ENCODE data around the gene ANKRD42. TPM values are rescaled to one million over a fixed set of nuclear protein-coding genes. Genes with fewer than 3 reads are reported as not detected.

The ANKRD42 gene
- total RNA-seq, 1 experiment from 2014 or later = 11.0 TPM

GRCh38 chr11:83158357-83158786 is 35.1 kb upstream of the ANKRD42 start:
- TF ChIP-seq CTCF (conservative IDR thresholded peaks at IDR 0.05; ENCODE audit: low read depth, low read length) = no peak
- BruUV-seq (replicated peaks) = no TSS peak
- CTCF ChIA-PET = no interaction called here
- peak overlapping the region; percentile 64 for H3K4me3 ChIP-seq (ENCODE audit: low read depth, low read length, poor library complexity, severe bottlenecking)
- H3K27ac ChIP-seq (ENCODE audit: low read depth, low read length, poor library complexity, severe bottlenecking) = peak overlapping the region; percentile 95
- H3K27me3 ChIP-seq (replicated peaks; ENCODE audit: insufficient read depth, low read depth, low read length, poor library complexity) = no peaks in the 10 kb centered on the region
- no peaks in the 10 kb centered on the region for H3K9me3 ChIP-seq (ENCODE audit: low read depth, low read length, poor library complexity, severe bottlenecking)
- intact Hi-C loops (cut with micrococcal nuclease; ENCODE audit: unreplicated experiment) = loop anchor here (5.0 kb wide), 1 partner anchor 589 kb away; no protein-coding TSS in a partner anchor
- H3K36me3 ChIP-seq (ENCODE audit: insufficient read depth, low read length, poor library complexity, severe bottlenecking) = peaks cover 42% of the 10 kb centered on the region
- POLR2A ChIA-PET (ENCODE audit: low non-redundant PET) = no interaction called here
- DNase-seq (ENCODE audit: low spot score) = no peak
- H3K4me1 ChIP-seq (ENCODE audit: insufficient read depth, low read length, poor library complexity, severe bottlenecking) = peaks cover 17% of the 10 kb centered on the region

GRCh38 chr11:83158965-83159901 is 34.3 kb upstream of the ANKRD42 start:
- H3K27me3 ChIP-seq (replicated peaks; ENCODE audit: insufficient read depth, low read depth, low read length, poor library complexity) = no peaks in the 10 kb centered on the region
- peak; percentile 7 for DNase-seq (ENCODE audit: low spot score)
- intact Hi-C loops (cut with micrococcal nuclease; ENCODE audit: unreplicated experiment) = loop anchor here (5.0 kb wide), 1 partner anchor 588 kb away; no protein-coding TSS in a partner anchor
- H3K36me3 ChIP-seq (ENCODE audit: insufficient read depth, low read length, poor library complexity, severe bottlenecking) = peaks cover 51% of the 10 kb centered on the region
- H3K9me3 ChIP-seq (ENCODE audit: low read depth, low read length, poor library complexity, severe bottlenecking) = no peaks in the 10 kb centered on the region
- TF ChIP-seq CTCF (conservative IDR thresholded peaks at IDR 0.05; ENCODE audit: low read depth, low read length) (no peak), EZH2 (IDR thresholded peaks at IDR 0.05; ENCODE audit: borderline replicate concordance, low read depth, low read length, poor library complexity, severe bottlenecking) (no peak)
- H3K4me1 ChIP-seq (ENCODE audit: insufficient read depth, low read length, poor library complexity, severe bottlenecking) = peaks cover 17% of the 10 kb centered on the region
- BruUV-seq (replicated peaks) = no TSS peak
- CTCF ChIA-PET = interaction anchor here (0.6 kb wide), 1 partner anchor 677 kb away, joined by 6 read pairs; no protein-coding TSS in a partner anchor
- POLR2A ChIA-PET (ENCODE audit: low non-redundant PET) = no interaction called here
- peak overlapping the region; percentile 95 for H3K27ac ChIP-seq (ENCODE audit: low read depth, low read length, poor library complexity, severe bottlenecking)
- peak overlapping the region; percentile 64 for H3K4me3 ChIP-seq (ENCODE audit: low read depth, low read length, poor library complexity, severe bottlenecking)

- Histone ChIP-seq H3K4me3 (ENCODE audit: low read depth, low read length, poor library complexity, severe bottlenecking) (peak overlapping the region; percentile 64), H3K9me3 (ENCODE audit: low read depth, low read length, poor library complexity, severe bottlenecking) (no peaks in the 10 kb centered on the region), H3K27me3 (replicated peaks; ENCODE audit: insufficient read depth, low read depth, low read length, poor library complexity) (no peaks in the 10 kb centered on the region), H3K27ac (ENCODE audit: low read depth, low read length, poor library complexity, severe bottlenecking) (no peak overlapping the region), H3K36me3 (ENCODE audit: insufficient read depth, low read length, poor library complexity, severe bottlenecking) (peaks cover 60% of the 10 kb centered on the region), H3K4me1 (ENCODE audit: insufficient read depth, low read length, poor library complexity, severe bottlenecking) (peaks cover 17% of the 10 kb centered on the region)
- no TSS peak for BruUV-seq (replicated peaks)
- intact Hi-C loops (cut with micrococcal nuclease; ENCODE audit: unreplicated experiment) = loop anchor here (5.0 kb wide), 1 partner anchor 587 kb away; no protein-coding TSS in a partner anchor
- ChIA-PET POLR2A (ENCODE audit: low non-redundant PET) (interaction anchor here (0.7 kb wide), 1 partner anchor 452 kb away, joined by 13 read pairs; no protein-coding TSS in a partner anchor), CTCF (interaction anchor here (0.6 kb wide), 1 partner anchor 676 kb away, joined by 6 read pairs; no protein-coding TSS in a partner anchor)
- TF ChIP-seq EZH2 (IDR thresholded peaks at IDR 0.05; ENCODE audit: borderline replicate concordance, low read depth, low read length, poor library complexity, severe bottlenecking) (no peak), CTCF (conservative IDR thresholded peaks at IDR 0.05; ENCODE audit: low read depth, low read length) (no peak)
- peak; percentile 24 for DNase-seq (ENCODE audit: low spot score)
Measured at GRCh38 chr11:83159902-83160865, 33.3 kb upstream of the ANKRD42 start.

Data from A673 (cell line).